Chondrocyte (in vitro differentiated cells): ENCODE data around the gene ADCY3. TPM values are rescaled to one million over a fixed set of nuclear protein-coding genes. Genes with fewer than 3 reads are reported as not detected.

Experiments used
- DNase-seq: peaks from one replicate; pipeline ENCODE4 v3.0.0; 2021; ENCODE audit warnings: mixed read lengths, low spot score
- H3K27ac Mint-ChIP-seq: one replicate; pipeline ENCODE4 v1.8.0; 2021; ENCODE audit warnings: mild to moderate bottlenecking, moderate library complexity, mixed read lengths; ENCODE audit not compliant: unreplicated experiment
- H3K27me3 Mint-ChIP-seq: 2 replicates; pipeline ENCODE4 v1.8.0; 2021; ENCODE audit warnings: low read depth, mixed read lengths
- H3K36me3 Mint-ChIP-seq: 2 replicates; pipeline ENCODE4 v1.8.0; 2021; ENCODE audit warnings: low read depth, mixed read lengths
- H3K4me1 Mint-ChIP-seq: 2 replicates; pipeline ENCODE4 v1.8.0; 2021; ENCODE audit warnings: low read depth, mild to moderate bottlenecking, mixed read lengths
- H3K4me3 Mint-ChIP-seq: one replicate; pipeline ENCODE4 v1.8.0; 2021; ENCODE audit warnings: mild to moderate bottlenecking, moderate library complexity, mixed read lengths; ENCODE audit not compliant: unreplicated experiment
- H3K9me3 Mint-ChIP-seq: 2 replicates; pipeline ENCODE4 v1.8.0; 2021; ENCODE audit warnings: low read depth, mixed read lengths
- total RNA-seq: library from RNA; stranded (reverse); gene quantifications from 3 replicates; pipeline ENCODE4 v1.2.1, GENCODE V29; 2021
- TF ChIP-seq, protein P1 (sequence below): fragments of 200-600 bp; sonication (generic); IDR thresholded peaks from 2 replicates; pipeline ENCODE4 v1.5.0; 2021; ENCODE audit warnings: antibody characterized with exemption, mild to moderate bottlenecking, moderate library complexity

Gene ADCY3
- total RNA-seq, 1 donor from 2014 or later, result 69.3 TPM

DNA sequence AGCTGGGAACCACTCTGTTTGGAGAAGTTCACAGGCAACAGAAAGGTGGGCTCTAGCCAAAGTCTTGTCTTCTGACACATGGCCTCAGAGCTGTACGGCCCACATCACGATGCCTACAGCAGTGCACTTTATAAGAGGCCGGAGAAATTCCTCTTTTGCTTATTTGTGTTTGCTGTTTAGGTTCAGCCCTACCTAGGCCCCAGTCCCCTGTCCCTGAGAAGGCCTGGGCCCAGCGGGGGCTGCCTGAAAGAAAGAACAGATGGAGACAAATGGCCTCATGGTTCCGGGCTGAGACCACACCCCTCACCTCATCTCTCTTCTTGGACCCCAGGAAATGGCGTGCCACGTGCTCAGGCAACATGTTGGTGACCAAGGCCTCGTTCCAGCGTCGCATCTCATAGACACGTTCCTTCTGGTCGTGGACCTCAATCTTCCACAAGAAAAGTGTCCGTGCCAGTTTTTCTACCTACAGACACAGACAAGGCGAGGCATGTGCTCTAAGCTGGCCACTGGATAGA lies 95.9 kb downstream of the ADCY3 start:
- TF ChIP-seq, protein P1, sequence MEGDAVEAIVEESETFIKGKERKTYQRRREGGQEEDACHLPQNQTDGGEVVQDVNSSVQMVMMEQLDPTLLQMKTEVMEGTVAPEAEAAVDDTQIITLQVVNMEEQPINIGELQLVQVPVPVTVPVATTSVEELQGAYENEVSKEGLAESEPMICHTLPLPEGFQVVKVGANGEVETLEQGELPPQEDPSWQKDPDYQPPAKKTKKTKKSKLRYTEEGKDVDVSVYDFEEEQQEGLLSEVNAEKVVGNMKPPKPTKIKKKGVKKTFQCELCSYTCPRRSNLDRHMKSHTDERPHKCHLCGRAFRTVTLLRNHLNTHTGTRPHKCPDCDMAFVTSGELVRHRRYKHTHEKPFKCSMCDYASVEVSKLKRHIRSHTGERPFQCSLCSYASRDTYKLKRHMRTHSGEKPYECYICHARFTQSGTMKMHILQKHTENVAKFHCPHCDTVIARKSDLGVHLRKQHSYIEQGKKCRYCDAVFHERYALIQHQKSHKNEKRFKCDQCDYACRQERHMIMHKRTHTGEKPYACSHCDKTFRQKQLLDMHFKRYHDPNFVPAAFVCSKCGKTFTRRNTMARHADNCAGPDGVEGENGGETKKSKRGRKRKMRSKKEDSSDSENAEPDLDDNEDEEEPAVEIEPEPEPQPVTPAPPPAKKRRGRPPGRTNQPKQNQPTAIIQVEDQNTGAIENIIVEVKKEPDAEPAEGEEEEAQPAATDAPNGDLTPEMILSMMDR, result no peak
- no peak overlapping the region for H3K4me3 Mint-ChIP-seq
- peaks cover 6% of the 10 kb centered on the region for H3K36me3 Mint-ChIP-seq
- no peaks in the 10 kb centered on the region for H3K9me3 Mint-ChIP-seq
- H3K27ac Mint-ChIP-seq, result no peak overlapping the region
- peaks cover 16% of the 10 kb centered on the region for H3K4me1 Mint-ChIP-seq
- no peaks in the 10 kb centered on the region for H3K27me3 Mint-ChIP-seq
- DNase-seq, result no peak

DNA sequence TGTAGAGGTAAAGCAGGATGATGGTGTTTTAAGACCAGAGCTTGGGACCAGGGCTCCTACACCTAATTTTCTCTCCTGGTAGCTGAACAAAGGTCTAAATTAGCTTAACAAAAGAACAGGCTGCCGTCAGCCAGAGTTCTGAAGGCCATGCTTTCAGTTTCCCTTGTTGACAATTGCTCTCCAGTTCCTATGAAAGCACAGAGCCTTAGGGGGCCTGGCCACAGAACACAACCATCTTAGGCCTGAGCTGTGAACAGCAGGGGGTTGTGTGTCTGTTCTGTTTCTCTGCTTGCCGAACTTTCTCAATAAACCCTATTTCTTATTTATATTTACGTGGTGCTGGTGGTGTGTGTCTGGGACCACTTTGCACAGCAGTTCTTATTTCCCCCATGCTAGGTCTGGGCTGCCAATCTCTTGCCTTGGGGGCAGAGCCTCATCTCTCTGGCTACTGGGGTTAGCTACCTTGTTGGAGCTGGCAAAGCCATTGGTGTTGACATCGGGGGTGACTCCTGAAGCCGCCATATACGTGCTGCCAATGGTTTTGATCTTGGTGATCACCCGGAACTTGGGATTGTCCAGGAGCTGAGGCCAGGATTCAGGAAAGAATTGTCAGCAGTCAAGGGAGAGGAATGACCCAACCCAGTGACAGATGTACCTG lies 97.9 kb downstream of the ADCY3 start:
- Mint-ChIP-seq H3K27me3 (no peaks in the 10 kb centered on the region), H3K4me3 (no peak overlapping the region), H3K36me3 (peaks cover 9% of the 10 kb centered on the region), H3K9me3 (no peaks in the 10 kb centered on the region), H3K4me1 (peaks cover 15% of the 10 kb centered on the region), H3K27ac (no peak overlapping the region)
- TF ChIP-seq, protein P1, result no peak
- DNase-seq, result peak; percentile 26

DNA sequence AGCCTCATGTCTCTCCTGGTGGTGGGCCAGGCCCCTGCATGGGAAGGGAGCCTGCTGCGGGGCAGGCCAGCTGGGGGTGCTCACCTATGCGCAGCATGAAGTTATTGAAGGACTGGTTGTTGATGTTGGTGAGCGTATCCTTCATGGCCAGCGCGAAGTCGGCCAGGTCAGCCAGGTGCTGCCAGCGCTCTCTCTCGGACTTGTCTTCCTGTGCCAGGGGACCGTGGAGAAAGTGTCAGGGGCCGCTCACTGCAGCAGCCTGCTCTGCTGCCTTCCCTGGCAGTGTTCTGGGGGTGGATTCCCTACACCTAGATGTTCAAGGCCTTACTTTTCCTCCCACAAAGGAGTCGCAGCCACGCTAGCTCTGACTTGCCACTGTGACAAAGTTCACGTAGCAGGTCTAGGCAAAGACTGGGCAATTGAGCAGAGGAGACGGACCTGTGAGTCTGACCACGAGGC lies 98.6 kb downstream of the ADCY3 start:
- peak; percentile 77 for DNase-seq
- Mint-ChIP-seq H3K36me3 (peaks cover 16% of the 10 kb centered on the region), H3K27me3 (no peaks in the 10 kb centered on the region)

GRCh38 chr2:24820598-24821432 lies 99.2 kb downstream of the ADCY3 start:
- H3K4me1 Mint-ChIP-seq, result peaks cover 15% of the 10 kb centered on the region
- TF ChIP-seq, protein P1, result no peak
- no peak overlapping the region for H3K27ac Mint-ChIP-seq
- peak; percentile 70 for DNase-seq
- H3K27me3 Mint-ChIP-seq, result no peaks in the 10 kb centered on the region
- peaks cover 17% of the 10 kb centered on the region for H3K36me3 Mint-ChIP-seq
- no peak overlapping the region for H3K4me3 Mint-ChIP-seq
- no peaks in the 10 kb centered on the region for H3K9me3 Mint-ChIP-seq

More for the DNA sequence above, 98.6 kb downstream of the ADCY3 start:
- TF ChIP-seq, protein P1, result no peak
- Mint-ChIP-seq H3K4me1 (peaks cover 20% of the 10 kb centered on the region), H3K27ac (no peak overlapping the region), H3K4me3 (no peak overlapping the region), H3K9me3 (no peaks in the 10 kb centered on the region)

DNA sequence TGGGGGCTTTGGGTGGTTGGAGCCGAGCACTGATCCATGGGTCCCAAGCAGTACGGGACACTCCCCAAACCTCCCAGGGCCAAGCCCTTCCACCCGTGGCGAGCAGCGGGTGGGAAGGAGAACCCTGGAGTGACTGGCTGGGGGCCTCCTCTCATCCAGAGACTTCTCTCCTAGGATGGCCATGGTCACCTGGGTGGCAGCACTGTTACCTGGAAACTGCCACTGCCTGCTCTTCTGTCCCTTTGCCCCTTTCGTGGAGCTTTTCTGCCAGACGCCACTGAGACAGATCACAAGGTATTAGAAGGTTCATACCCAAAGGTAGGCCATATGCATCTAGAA lies 99.9 kb downstream of the ADCY3 start:
- H3K9me3 Mint-ChIP-seq, result no peaks in the 10 kb centered on the region
- H3K27ac Mint-ChIP-seq, result no peak overlapping the region
- H3K27me3 Mint-ChIP-seq, result no peaks in the 10 kb centered on the region
- no peak overlapping the region for H3K4me3 Mint-ChIP-seq
- TF ChIP-seq, protein P1, result no peak
- peak; percentile 63 for DNase-seq
- peaks cover 14% of the 10 kb centered on the region for H3K4me1 Mint-ChIP-seq
- peaks cover 21% of the 10 kb centered on the region for H3K36me3 Mint-ChIP-seq
